Epithelial cell of prostate (primary cell): Measurements from ENCODE around the gene ZMYM3.

Source experiments
- DNase-seq: peaks from one replicate; pipeline ENCODE4 v3.0.0-alpha.2; 2011; ENCODE audit warnings: low read depth, low spot score
- H3K27ac ChIP-seq: fragments of 450-650 bp; 2 replicates; pipeline ENCODE4 v1.5.1; 2017; ENCODE audit warnings: mild to moderate bottlenecking

ZMYM3 gene

DNA sequence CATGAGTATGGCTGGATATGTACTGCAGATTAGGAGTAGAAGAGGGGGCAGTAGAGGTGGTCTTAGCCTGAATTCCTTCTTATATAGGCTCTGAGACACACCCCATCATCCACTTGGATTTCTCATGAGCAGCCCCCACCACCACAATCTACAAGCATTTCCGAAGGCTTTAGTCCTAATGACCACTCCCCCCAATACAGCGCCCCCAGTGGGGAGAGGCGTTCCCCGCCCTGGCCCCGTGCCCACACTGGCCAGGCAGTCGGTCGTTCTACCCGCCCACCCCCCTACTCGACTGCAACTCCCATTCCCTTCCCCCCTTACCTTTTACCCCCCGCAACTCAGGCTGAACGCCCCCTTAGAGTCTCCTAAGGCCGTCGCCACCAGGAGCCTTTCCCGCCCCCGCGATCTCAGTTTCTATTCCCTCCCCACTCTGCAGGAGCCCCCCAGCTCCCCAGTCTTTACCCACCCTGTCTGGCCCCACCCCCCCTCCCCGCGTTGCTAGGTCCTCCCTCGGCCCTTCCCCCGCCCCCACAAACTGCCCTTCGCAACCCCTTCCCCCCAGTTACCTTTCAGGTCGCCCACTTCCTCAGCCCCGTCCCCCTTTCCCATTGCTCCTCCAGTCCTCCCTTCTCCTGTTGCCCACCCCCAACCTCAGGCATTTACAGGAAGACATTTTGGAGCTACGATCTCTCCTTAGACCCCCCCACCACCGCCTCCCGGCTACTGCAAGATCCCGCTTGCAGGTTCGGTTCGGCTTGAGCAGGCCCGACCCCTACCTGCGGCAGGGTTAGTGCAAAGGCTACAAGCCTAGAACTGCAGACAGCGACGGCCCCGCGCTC, 468 bp downstream of the ZMYM3 start:
- DNase-seq: no peak
- no peak overlapping the region for H3K27ac ChIP-seq

GRCh38 chrX:71252221-71252620, 1.7 kb downstream of the ZMYM3 start:
- no peak overlapping the region for H3K27ac ChIP-seq
- no peak for DNase-seq

- DNase-seq: no peak
- H3K27ac ChIP-seq: no peak overlapping the region
Observed at GRCh38 chrX:71251466-71251973, 2.4 kb downstream of the ZMYM3 start.

- no peak overlapping the region for H3K27ac ChIP-seq
- DNase-seq: no peak
Observed at GRCh38 chrX:71250841-71251240, 3.1 kb downstream of the ZMYM3 start.

- H3K27ac ChIP-seq: no peak overlapping the region
- DNase-seq: no peak
Observed at GRCh38 chrX:71245159-71245558, 8.8 kb downstream of the ZMYM3 start.

DNA sequence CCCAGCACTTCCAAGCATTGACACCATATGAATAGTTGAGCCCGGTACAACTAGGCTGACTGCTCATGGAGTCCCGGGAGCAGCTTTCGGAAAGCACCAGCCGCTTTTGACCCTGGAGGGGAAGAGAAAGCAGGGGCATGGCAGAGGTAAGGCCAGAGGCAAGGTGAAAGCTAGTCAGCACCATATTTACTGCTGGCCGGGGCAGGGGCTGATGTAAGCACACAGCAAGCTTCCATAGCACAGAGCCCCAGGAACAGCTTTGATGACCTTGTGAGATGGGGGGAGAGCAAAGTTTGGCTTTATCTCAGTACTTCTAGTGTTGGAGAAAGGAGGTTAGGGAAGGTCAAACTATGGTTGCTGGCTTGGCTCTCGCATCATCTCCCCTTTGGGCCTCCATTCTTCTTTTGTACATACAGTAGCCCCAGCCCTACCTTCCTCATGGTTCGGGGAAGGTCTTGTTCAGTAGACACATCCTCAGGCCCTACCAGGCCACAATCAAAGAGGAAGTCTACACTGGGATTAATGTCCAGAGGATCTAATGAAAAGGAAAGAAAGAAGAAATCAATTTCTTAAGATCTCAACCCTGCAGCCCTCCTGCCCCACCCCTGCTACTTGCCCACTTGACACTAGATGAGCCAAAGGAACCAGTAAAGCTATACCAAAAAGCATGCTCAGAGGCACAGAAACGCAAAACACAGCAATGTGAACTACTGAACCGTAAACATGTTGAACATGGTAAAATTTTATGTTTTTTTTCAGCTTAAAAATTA, 9.4 kb downstream of the ZMYM3 start:
- H3K27ac ChIP-seq: no peak overlapping the region
- DNase-seq: no peak

DNA sequence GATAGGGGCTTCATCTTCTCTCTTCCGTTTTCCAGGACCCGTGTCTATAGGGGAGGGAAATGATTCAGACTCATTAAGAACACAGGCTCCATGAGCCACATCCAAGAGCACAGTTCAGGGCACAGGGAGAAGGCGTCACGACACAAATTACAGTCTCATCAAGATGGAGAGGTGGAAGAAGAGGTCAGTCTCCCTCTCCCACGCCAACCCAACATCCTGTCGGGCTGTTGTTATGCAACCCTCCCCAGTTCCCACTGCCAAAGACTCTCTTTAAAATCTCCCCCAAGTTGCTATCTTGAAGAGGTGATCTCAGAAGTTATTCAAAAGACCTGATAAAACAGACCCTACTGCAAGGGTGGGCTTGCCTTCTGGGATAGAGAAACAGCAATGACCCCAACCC, 12.6 kb downstream of the ZMYM3 start:
- no peak overlapping the region for H3K27ac ChIP-seq
- DNase-seq: no peak

GRCh38 chrX:71239781-71240180, 14.2 kb downstream of the ZMYM3 start:
- no peak overlapping the region for H3K27ac ChIP-seq
- DNase-seq: no peak

- no peak overlapping the region for H3K27ac ChIP-seq
- DNase-seq: no peak
Observed at GRCh38 chrX:71236836-71237235, 17.1 kb downstream of the ZMYM3 start.

DNA sequence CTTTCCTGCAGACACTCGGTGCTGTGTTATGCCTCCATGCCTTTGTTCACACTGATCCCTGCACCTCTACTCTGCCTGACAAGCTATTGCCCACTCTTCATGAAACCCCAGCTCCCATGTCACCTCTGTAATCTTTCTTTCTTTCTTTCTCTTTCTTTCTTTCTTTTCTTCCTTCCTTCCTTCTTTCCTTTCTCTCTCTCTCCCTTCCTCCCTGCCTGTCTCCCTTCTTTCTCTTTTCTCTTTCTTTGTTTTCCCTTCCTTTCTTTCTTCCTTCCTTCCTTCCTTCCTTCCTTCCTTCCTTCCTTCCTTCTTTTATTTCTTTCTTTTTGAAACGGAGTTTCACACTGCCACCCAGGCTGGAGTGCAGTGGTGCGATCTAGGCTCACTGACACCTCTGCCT, 18.5 kb downstream of the ZMYM3 start:
- H3K27ac ChIP-seq: no peak overlapping the region
- no peak for DNase-seq

DNA sequence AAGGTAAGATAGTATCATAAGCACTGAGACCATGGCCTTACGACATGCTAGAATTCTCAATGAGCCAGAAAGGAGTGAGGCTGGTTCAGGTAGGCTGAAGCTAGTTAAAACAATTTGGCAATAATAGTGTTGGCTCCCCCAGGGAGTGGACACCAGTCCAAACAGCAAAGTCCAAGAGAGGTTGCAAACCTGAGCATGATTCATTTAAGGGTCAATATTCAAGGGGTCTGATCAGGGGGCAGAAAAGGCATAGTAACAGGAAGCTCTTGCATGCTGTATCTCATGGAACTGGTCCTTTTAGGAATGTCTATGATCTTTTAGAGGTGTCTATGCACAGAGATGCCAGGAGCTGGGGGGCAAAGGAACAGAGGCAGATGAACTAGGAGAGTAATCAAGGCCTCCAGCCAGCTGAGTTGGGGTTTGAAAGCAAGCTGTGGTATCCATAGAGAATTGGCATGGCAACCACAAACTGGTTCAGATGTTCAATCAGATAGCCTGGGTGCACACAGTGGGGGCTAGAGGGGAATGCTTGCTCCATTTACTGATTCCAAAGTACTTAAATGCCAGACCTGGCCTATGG, 25.8 kb downstream of the ZMYM3 start:
- no peak for DNase-seq
- no peak overlapping the region for H3K27ac ChIP-seq

DNA sequence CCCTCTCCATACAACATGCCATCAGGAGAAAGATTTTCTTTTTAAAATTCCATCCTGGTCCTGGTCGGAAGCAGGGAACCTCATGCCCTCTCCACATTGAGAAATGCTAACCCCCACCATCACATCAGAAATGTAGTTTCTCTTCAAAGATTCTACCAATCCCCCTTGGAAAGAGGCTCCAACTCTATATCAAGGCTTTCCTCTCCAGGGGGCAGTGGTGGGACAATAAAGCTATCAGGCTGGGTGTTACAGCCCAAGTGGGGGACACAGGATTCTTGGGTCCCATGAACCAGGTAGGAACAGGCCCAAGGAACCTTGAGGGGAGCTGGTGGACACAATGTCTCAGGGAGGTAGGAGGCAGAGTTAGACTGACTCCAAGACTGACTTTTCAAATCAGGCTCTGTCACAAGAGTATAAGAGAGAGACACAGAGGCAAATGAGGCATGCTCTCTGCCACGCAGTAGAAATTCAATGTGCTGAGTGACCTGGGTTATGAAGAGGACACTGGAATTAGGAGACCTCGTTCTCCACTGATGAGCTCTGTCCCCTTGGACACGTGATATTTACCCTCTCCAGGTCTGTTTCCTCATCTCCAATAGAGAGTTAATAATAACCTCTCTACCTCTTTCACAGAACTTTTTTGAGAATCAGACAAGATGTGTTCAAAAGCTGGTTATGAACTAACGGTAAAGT, 26.4 kb downstream of the ZMYM3 start:
- H3K27ac ChIP-seq: no peak overlapping the region
- DNase-seq: no peak

DNA sequence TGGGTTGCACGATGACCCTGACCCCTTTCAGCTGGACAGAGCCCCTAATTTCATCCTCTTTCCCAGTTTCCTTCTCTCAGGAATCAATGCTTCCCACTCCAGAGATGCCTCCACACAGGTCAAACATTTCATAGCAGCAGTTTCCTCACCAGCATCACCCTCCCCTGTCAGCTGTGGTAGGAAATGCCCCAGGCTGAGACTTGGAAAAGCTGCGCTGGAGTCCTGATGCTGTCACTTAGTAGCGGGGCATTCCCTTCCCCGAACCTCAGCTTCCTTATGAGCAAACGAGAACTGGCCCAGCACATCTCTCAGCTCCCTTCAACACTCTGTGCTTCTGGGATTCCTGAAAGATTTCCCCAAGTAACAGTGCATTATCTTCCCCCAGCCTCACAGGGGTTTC, 28.3 kb downstream of the ZMYM3 start:
- no peak overlapping the region for H3K27ac ChIP-seq
- DNase-seq: no peak

- H3K27ac ChIP-seq: no peak overlapping the region
- no peak for DNase-seq
Observed at GRCh38 chrX:71225009-71225408, 28.9 kb downstream of the ZMYM3 start.

DNA sequence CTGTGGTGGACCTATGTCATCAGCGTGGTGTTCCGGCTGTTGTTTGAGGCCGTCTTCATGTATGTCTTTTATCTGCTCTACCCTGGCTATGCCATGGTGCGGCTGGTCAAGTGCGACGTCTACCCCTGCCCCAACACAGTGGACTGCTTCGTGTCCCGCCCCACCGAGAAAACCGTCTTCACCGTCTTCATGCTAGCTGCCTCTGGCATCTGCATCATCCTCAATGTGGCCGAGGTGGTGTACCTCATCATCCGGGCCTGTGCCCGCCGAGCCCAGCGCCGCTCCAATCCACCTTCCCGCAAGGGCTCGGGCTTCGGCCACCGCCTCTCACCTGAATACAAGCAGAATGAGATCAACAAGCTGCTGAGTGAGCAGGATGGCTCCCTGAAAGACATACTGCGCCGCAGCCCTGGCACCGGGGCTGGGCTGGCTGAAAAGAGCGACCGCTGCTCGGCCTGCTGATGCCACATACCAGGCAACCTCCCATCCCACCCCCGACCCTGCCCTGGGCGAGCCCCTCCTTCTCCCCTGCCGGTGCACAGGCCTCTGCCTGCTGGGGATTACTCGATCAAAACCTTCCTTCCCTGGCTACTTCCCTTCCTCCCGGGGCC, 29.7 kb downstream of the ZMYM3 start:
- H3K27ac ChIP-seq: no peak overlapping the region
- DNase-seq: no peak

GRCh38 chrX:71222929-71223328, 31.0 kb downstream of the ZMYM3 start, which contains the start of gene GJB1:
GJB1 (plus strand) TSS chrX:71223224; CDS start chrX:71223708, 484 bp downstream.
- no peak within 1 kb of the TSS for H3K27ac ChIP-seq
- DNase-seq: no peak

DNA sequence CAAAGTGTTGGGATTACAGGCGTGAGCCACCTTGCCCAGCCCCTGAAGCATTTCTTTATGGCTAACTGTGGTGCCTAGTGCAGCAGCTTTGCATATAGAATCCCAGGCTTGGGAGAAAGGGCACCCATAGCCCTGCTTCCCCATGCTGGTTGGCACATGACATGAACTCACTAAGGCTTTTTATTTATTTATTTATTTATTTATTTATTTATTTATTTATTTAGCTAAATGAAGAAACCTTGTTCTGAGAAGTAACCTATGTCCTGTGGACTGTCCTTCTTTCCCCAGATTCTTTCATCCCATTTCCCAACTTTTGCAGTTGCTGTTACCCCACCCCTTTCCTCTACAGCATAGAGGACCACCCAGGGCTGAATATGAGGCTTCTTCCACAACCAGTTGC, 32.8 kb downstream of the ZMYM3 start:
- no peak overlapping the region for H3K27ac ChIP-seq
- DNase-seq: no peak

DNA sequence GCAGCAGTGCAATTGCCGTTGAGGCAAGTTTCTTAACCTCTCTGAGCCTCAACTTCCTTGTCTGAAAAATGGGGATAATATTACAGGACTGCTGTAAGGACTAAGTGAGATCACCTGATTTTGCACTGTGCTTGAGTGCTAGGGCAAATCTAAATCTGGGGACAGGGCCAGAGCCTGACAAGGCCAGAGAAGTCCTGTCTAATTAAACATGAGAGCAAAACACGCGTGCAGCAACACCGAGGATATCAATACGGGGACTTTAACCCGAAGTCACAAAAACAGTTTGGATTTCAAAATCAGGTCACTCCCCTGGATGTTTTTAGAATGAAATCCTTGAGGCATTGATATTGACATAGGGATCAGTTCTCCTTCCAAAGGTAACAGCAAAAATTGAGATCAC, 36.6 kb downstream of the ZMYM3 start:
- DNase-seq: no peak
- no peak overlapping the region for H3K27ac ChIP-seq

- DNase-seq: no peak
- H3K27ac ChIP-seq: no peak overlapping the region
Observed at GRCh38 chrX:71216485-71216884, 37.5 kb downstream of the ZMYM3 start.

GRCh38 chrX:71215338-71215912, 38.5 kb downstream of the ZMYM3 start:
- no peak overlapping the region for H3K27ac ChIP-seq
- no peak for DNase-seq
